Endothelial cell of umbilical vein (primary cell): Measurements from ENCODE around the gene TTLL7. TPM values are rescaled to one million over a fixed set of nuclear protein-coding genes. Genes with fewer than 3 reads are reported as not detected.

Experiments
- BruUV-seq: library from RNA; stranded (reverse); fragments of 400-500 nt; replicated peaks from 2 replicates; lab custom pipeline; 2021; lab: Mats Ljungman, UMichigan
- CTCF ChIA-PET: fragments of 300-600, 350-600 bp; sonication (Branson Sonifier 250); formaldehyde crosslinking; loops from one replicate; lab custom pipeline; 2021; ENCODE audit warnings: antibody characterized with exemption, inconsistent platforms; lab: Charles Lee
- POLR2A ChIA-PET: fragments of 300-600, 350-600 bp; sonication (Branson Sonifier 250); formaldehyde crosslinking; loops from one replicate; lab custom pipeline; 2021; ENCODE audit warnings: antibody characterized with exemption, inconsistent platforms; lab: Charles Lee
- DNase-seq: peaks from one replicate; pipeline ENCODE4 v3.0.0-alpha.2; 2011; ENCODE audit warnings: low read depth, low spot score
- FAIRE-seq: peaks from 2 replicates; lab custom pipeline; 2011; peaks lifted over from hg19 to GRCh38; lab: Jason Lieb, UNC
- H2AFZ ChIP-seq: 2 replicates; pipeline ENCODE4 v1.6.0; 2012; ENCODE audit warnings: low read depth, low read length, control low read depth, inconsistent platforms
- H3K27ac ChIP-seq: 2 replicates; pipeline ENCODE4 v1.5.1; 2011; ENCODE audit warnings: low read depth, mild to moderate bottlenecking, control low read depth, low read length, moderate library complexity; ENCODE audit not compliant: insufficient read depth
- H3K27me3 ChIP-seq, 2 experiments: 2 replicates each; pipeline versions ENCODE4 v1.6.0 to v1.6.1; 2011; ENCODE audit warnings: low read length in 2 of 2, mixed read lengths in 1 of 2; ENCODE audit not compliant: control insufficient read depth in 2 of 2, insufficient read depth in 2 of 2
- H3K36me3 ChIP-seq, 2 experiments: 2 replicates in 1 of 2; 3 replicates in 1 of 2; pipeline ENCODE4 v1.5.1; 2011; ENCODE audit warnings: low read length in 2 of 2, mild to moderate bottlenecking in 1 of 2, moderate library complexity in 1 of 2; ENCODE audit not compliant: control insufficient read depth in 2 of 2, insufficient read depth in 2 of 2; ENCODE audit errors: extremely low read depth in 1 of 2
- H3K4me1 ChIP-seq: 3 replicates; pipeline ENCODE4 v1.5.1; 2011; ENCODE audit warnings: mild to moderate bottlenecking, low read length; ENCODE audit not compliant: control insufficient read depth, insufficient read depth; ENCODE audit errors: extremely low read depth
- H3K4me2 ChIP-seq: 2 replicates; pipeline ENCODE4 v1.6.1; 2011; ENCODE audit warnings: low read length, control low read depth, mixed read lengths; ENCODE audit not compliant: insufficient read depth
- H3K4me3 ChIP-seq, 3 experiments: fragments of 200-600 bp in 1 of 3; sonication (generic), shearing (Covaris generic) in 1 of 3; replicated peaks in 1 of 3; 2 replicates each; pipeline ENCODE4 v1.5.1; 2011 to 2016; ENCODE audit warnings: control low read depth in 3 of 3, low read length in 3 of 3, mild to moderate bottlenecking in 2 of 3, inconsistent platforms in 1 of 3, low read depth in 1 of 3, moderate library complexity in 1 of 3; ENCODE audit not compliant: insufficient read depth in 1 of 3
- H3K79me2 ChIP-seq: 2 replicates; pipeline ENCODE4 v1.6.0; 2012; ENCODE audit warnings: low read length, inconsistent platforms; ENCODE audit not compliant: control insufficient read depth, insufficient read depth
- H3K9ac ChIP-seq: replicated peaks from 2 replicates; pipeline ENCODE3; 2011; ENCODE audit warnings: low read length, control low read depth; ENCODE audit not compliant: insufficient read depth; ENCODE audit errors: extremely low read depth
- H3K9me1 ChIP-seq: replicated peaks from 3 replicates; pipeline ENCODE4 v1.6.0; 2011; ENCODE audit warnings: mild to moderate bottlenecking, low read length; ENCODE audit not compliant: control insufficient read depth, insufficient read depth; ENCODE audit errors: extremely low read depth
- H3K9me3 ChIP-seq: replicated peaks from 2 replicates; pipeline ENCODE4 v1.5.1; 2012; ENCODE audit warnings: low read length, inconsistent platforms; ENCODE audit not compliant: control insufficient read depth, insufficient read depth
- H4K20me1 ChIP-seq: replicated peaks from 2 replicates; pipeline ENCODE3; 2011; ENCODE audit warnings: mild to moderate bottlenecking, low read length; ENCODE audit not compliant: control insufficient read depth, insufficient read depth; ENCODE audit errors: extremely low read depth
- CTCF ChIP-seq, 2 donors: IDR thresholded peaks; 1 replicate in 1 of 2; 2 replicates in 1 of 2; pipeline ENCODE4 v1.5.1; 2011; ENCODE audit warnings: low read length in 2 of 2, mild to moderate bottlenecking in 2 of 2, moderate library complexity in 2 of 2, control low read depth in 1 of 2, inconsistent platforms in 1 of 2, low read depth in 1 of 2; ENCODE audit not compliant: insufficient read depth in 1 of 2; ENCODE audit errors: extremely low read depth in 1 of 2
- EZH2 ChIP-seq: IDR thresholded peaks from 2 replicates; pipeline ENCODE4 v1.6.1; 2012; ENCODE audit warnings: borderline replicate concordance, low read depth, mild to moderate bottlenecking, moderate library complexity, low read length, inconsistent platforms; ENCODE audit not compliant: severe bottlenecking
- FOS ChIP-seq: IDR thresholded peaks from 2 replicates; pipeline ENCODE4 v1.6.1; 2011; ENCODE audit warnings: mild to moderate bottlenecking, low read length, moderate library complexity, borderline replicate concordance; ENCODE audit not compliant: insufficient read depth
- GATA2 ChIP-seq: IDR thresholded peaks from 2 replicates; pipeline ENCODE4 v1.7.0; 2011; ENCODE audit warnings: low read depth, mild to moderate bottlenecking, moderate library complexity, mixed read lengths, low read length; ENCODE audit not compliant: insufficient read length, insufficient read depth
- JUN ChIP-seq: IDR thresholded peaks from 2 replicates; pipeline ENCODE4 v1.6.1; 2011; ENCODE audit warnings: borderline replicate concordance, low read depth; ENCODE audit not compliant: insufficient read length, insufficient read depth
- MAX ChIP-seq: IDR thresholded peaks from 2 replicates; pipeline ENCODE4 v1.6.1; 2011; ENCODE audit not compliant: insufficient read depth, insufficient read length
- MYC ChIP-seq: IDR thresholded peaks from one replicate; pipeline ENCODE4 v1.6.1; 2011; ENCODE audit warnings: mild to moderate bottlenecking, low read depth, low read length
- POLR2A ChIP-seq: IDR thresholded peaks from 2 replicates; pipeline ENCODE4 v1.6.1; 2012; ENCODE audit warnings: low read depth, mild to moderate bottlenecking, control low read depth, low read length
- POLR2AphosphoS5 ChIP-seq: IDR thresholded peaks from 2 replicates; pipeline ENCODE4 v1.6.1; 2012; ENCODE audit warnings: low read depth, mild to moderate bottlenecking, control low read depth, low read length, moderate library complexity; ENCODE audit not compliant: insufficient read depth
- dilution Hi-C: fragments of 300-500 bp; cut with MboI; formaldehyde crosslinking; loops from one replicate; pipeline ENCODE4 v1.15.0; 2019; ENCODE audit warnings: low sequenced_read_pairs; ENCODE audit not compliant: extremely low pct_ligation_motif_present
- intact Hi-C: fragments of 100-400 bp; cut with micrococcal nuclease; formaldehyde crosslinking; loops from one replicate; pipeline ENCODE4 v1.10.0; 2022
- polyA plus RNA-seq, 4 experiments: library from polyadenylated mRNA; depleted of rRNA in 3 of 4; stranded (reverse) in 3 of 4; unstranded in 1 of 4; fragments of >200 nt; gene quantifications; 2 replicates each; pipeline versions ENCODE4 v1.2.1 to v1.2.3, GENCODE V29; 2011 to 2012; ENCODE audit warnings: missing spikeins in 1 of 4
- total RNA-seq: library from RNA; stranded (reverse); gene quantifications from 2 replicates; pipeline ENCODE4 v1.2.3, GENCODE V29; 2021

TTLL7 gene
- total and polyA plus RNA-seq, 2 donors (not counting 3 experiments of a cell fraction or from before 2014, with no cell fraction given), result 2.1 to 11.7 TPM

GRCh38 chr1:83828456-83828855 is 170.5 kb downstream of the TTLL7 start:
- ChIA-PET CTCF (no interaction called here), POLR2A (no interaction called here)
- H3K4me3 ChIP-seq, result no peak overlapping the region
- BruUV-seq, result no TSS peak
- no peak overlapping the region for H3K4me2 ChIP-seq
- no peaks in the 10 kb centered on the region for H4K20me1 ChIP-seq
- no peaks in the 10 kb centered on the region for H3K9me3 ChIP-seq
- FAIRE-seq, result no peak
- no peak overlapping the region for H3K9ac ChIP-seq
- no peaks in the 10 kb centered on the region for H3K36me3 ChIP-seq
- no peak for DNase-seq
- H3K27ac ChIP-seq, result no peak overlapping the region
- dilution Hi-C loops (no loop called here), intact Hi-C loops (no loop called here)
- no peaks in the 10 kb centered on the region for H3K9me1 ChIP-seq
- no peak for TF ChIP-seq POLR2AphosphoS5
- TF ChIP-seq POLR2A, result no peak
- TF ChIP-seq MYC, result no peak
- no peak for TF ChIP-seq EZH2
- TF ChIP-seq MAX, result no peak
- no peak for TF ChIP-seq CTCF (IDR thresholded peaks at IDR 0.05; ENCODE audit: extremely low read depth in 1 of 2, insufficient read depth in 1 of 2, low read depth in 1 of 2, low read length in 2 of 2)
- no peak for TF ChIP-seq FOS
- no peak for TF ChIP-seq JUN
- TF ChIP-seq GATA2, result no peak
- no peaks in the 10 kb centered on the region for H3K79me2 ChIP-seq
- no peak overlapping the region for H2AFZ ChIP-seq
- H3K27me3 ChIP-seq, result peaks cover 0 to 2% of the 10 kb centered on the region in 2 experiments
- H3K4me1 ChIP-seq, result no peaks in the 10 kb centered on the region
